HepG2 (cell line): ENCODE results near the gene ZNF33B. TPM values are rescaled to one million over a fixed set of nuclear protein-coding genes. Genes with fewer than 3 reads are reported as not detected.

Source experiments
- FOXK2 ChIP-seq: fragments of 450-650 bp; IDR thresholded peaks from 2 replicates; pipeline ENCODE4 v1.6.1; 2016
- GTF3A ChIP-seq: sonication (generic); formaldehyde crosslinking; conservative IDR thresholded peaks from 2 replicates; pipeline ENCODE4 v1.4.0; 2020; ENCODE audit warnings: mild to moderate bottlenecking, missing genetic modification reagents
- JUNB ChIP-seq: sonication (generic); formaldehyde crosslinking; IDR thresholded peaks from 2 replicates; pipeline ENCODE4 v1.8.0; 2022; ENCODE audit warnings: missing genetic modification reagents, mild to moderate bottlenecking, borderline replicate concordance
- MYC ChIP-seq: sonication (generic); formaldehyde crosslinking; IDR thresholded peaks from 2 replicates; pipeline ENCODE4 v1.9.0; 2021; ENCODE audit warnings: missing genetic modification reagents, borderline replicate concordance
- MYPOP ChIP-seq: sonication (generic); formaldehyde crosslinking; IDR thresholded peaks from 2 replicates; pipeline ENCODE4 v1.8.1; 2023; ENCODE audit warnings: mild to moderate bottlenecking, moderate library complexity, missing genetic modification reagents
- PHB2 ChIP-seq: fragments of 450-650 bp; IDR thresholded peaks from 2 replicates; pipeline ENCODE4 v1.6.1; 2018; ENCODE audit not compliant: partially characterized antibody
- POLR2A ChIP-seq, 2 experiments: IDR thresholded peaks; 2 replicates each; pipeline ENCODE4 v1.6.1; 2011; ENCODE audit warnings: low read depth in 2 of 2, low read length in 2 of 2, mild to moderate bottlenecking in 1 of 2, moderate library complexity in 1 of 2; ENCODE audit not compliant: insufficient read depth in 1 of 2
- SIX4 ChIP-seq: sonication (generic); formaldehyde crosslinking; IDR thresholded peaks from 2 replicates; pipeline ENCODE4 v1.4.0; 2020; ENCODE audit warnings: missing genetic modification reagents
- SUZ12 ChIP-seq: fragments of 150-350 bp; IDR thresholded peaks from 2 replicates; pipeline ENCODE4 v1.6.1; 2014; ENCODE audit warnings: low read depth, low read length
- TFDP1 ChIP-seq: IDR thresholded peaks from 2 replicates; pipeline ENCODE4 v1.6.1; 2016; ENCODE audit warnings: missing compliant biosample characterization, missing genetic modification reagents, borderline replicate concordance
- ZBTB33 ChIP-seq: sonication (generic); formaldehyde crosslinking; IDR thresholded peaks from 2 replicates; pipeline ENCODE4 v1.4.0; 2020; ENCODE audit warnings: missing genetic modification reagents
- ZFYVE20 ChIP-seq: sonication (generic); formaldehyde crosslinking; IDR thresholded peaks from 2 replicates; pipeline ENCODE4 v1.8.0; 2023; ENCODE audit warnings: low read depth, mild to moderate bottlenecking, moderate library complexity, missing genetic modification reagents, borderline replicate concordance
- ZNF232 ChIP-seq: sonication (generic); formaldehyde crosslinking; IDR thresholded peaks from 2 replicates; pipeline ENCODE4 v1.4.0; 2020; ENCODE audit warnings: missing genetic modification reagents, borderline replicate concordance
- ZNF263 ChIP-seq: sonication (generic); formaldehyde crosslinking; IDR thresholded peaks from 2 replicates; pipeline ENCODE4 v1.4.0; 2020; ENCODE audit warnings: missing genetic modification reagents
- ZNF501 ChIP-seq: sonication (generic); formaldehyde crosslinking; IDR thresholded peaks from 2 replicates; pipeline ENCODE4 v1.5.1; 2020; ENCODE audit warnings: mild to moderate bottlenecking, moderate library complexity, missing genetic modification reagents
- ZNF670 ChIP-seq: sonication (generic); formaldehyde crosslinking; IDR thresholded peaks from 2 replicates; pipeline ENCODE4 v1.8.0; 2022; ENCODE audit warnings: mild to moderate bottlenecking, missing genetic modification reagents, borderline replicate concordance
- ZNF687 ChIP-seq: sonication (generic); formaldehyde crosslinking; IDR thresholded peaks from 2 replicates; pipeline ENCODE4 v1.5.1; 2020; ENCODE audit warnings: mild to moderate bottlenecking, missing genetic modification reagents, moderate library complexity
- ZNF800 ChIP-seq: sonication (generic); formaldehyde crosslinking; IDR thresholded peaks from 2 replicates; pipeline ENCODE4 v1.4.0; 2020; ENCODE audit warnings: missing genetic modification reagents
- ZNF83 ChIP-seq: sonication (generic); formaldehyde crosslinking; IDR thresholded peaks from 2 replicates; pipeline ENCODE4 v1.4.0; 2020; ENCODE audit warnings: missing genetic modification reagents, mild to moderate bottlenecking, borderline replicate concordance
- polyA plus RNA-seq, 8 experiments: library from polyadenylated mRNA; depleted of rRNA in 3 of 8; stranded (reverse) in 7 of 8; unstranded in 1 of 8; fragments of >200 nt; fragmentation: Illumina TruSeq in 4 of 8; extraction: Trizol in 4 of 8; gene quantifications; 2 replicates each; pipeline versions ENCODE4 v1.2.1 to v1.2.3, GENCODE V29; 2011 to 2016; ENCODE audit warnings: low read depth in 4 of 8, missing spikeins in 1 of 8, mixed read lengths in 1 of 8; ENCODE audit not compliant: insufficient read depth in 1 of 8
- total RNA-seq, 5 experiments: library from RNA; depleted of rRNA; stranded (reverse); fragments of >200 nt; fragmentation: Illumina TruSeq; extraction: Trizol; gene quantifications; 2 replicates each; pipeline ENCODE4 v1.2.3, GENCODE V29; 2016; ENCODE audit warnings: low read depth in 1 of 5

ZNF33B gene
- total and polyA plus RNA-seq, 2 of the 13 experiments (the other 11 are each of a cell fraction or from before 2014, with no cell fraction given) = 18.4 to 23.5 TPM

- TF ChIP-seq ZNF800 (CRISPR knock-in tag) = peak; percentile 26; the same call in 1 of the 2 replicates
- peak; percentile 20; the same call in 1 of the 2 replicates for TF ChIP-seq SIX4 (CRISPR knock-in tag)
- TF ChIP-seq ZNF670 (CRISPR knock-in tag) = 0 out of 2 replicates have a peak, but pooled peaks have one; percentile 18
- TF ChIP-seq FOXK2 = peak; percentile 73; the same call in 1 of the 2 replicates
- TF ChIP-seq ZNF501 (CRISPR knock-in tag) = peak; percentile 98
- TF ChIP-seq ZNF83 (CRISPR knock-in tag) = no peak
- TF ChIP-seq POLR2A (IDR thresholded peaks at IDR 0.05; ENCODE audit: insufficient read depth in 1 of 2, low read depth in 2 of 2, low read length in 2 of 2) = peak; percentile 92 to 94
- peak; percentile 98 for TF ChIP-seq MYC (CRISPR knock-in tag)
- TF ChIP-seq SUZ12 = no peak; the same call in 1 of the 2 replicates
- 0 out of 2 replicates have a peak, but pooled peaks have one; percentile 29 for TF ChIP-seq ZNF263 (CRISPR knock-in tag)
- TF ChIP-seq GTF3A (CRISPR knock-in tag) = no peak
- TF ChIP-seq PHB2 = no peak
- 0 out of 2 replicates have a peak, but pooled peaks have one; percentile 0 for TF ChIP-seq ZBTB33 (CRISPR knock-in tag)
- TF ChIP-seq ZNF232 = peak; percentile 62; the same call in 1 of the 2 replicates
- no peak for TF ChIP-seq JUNB (CRISPR knock-in tag)
- peak; percentile 96 for TF ChIP-seq MYPOP
- peak; percentile 92 for TF ChIP-seq TFDP1 (CRISPR knock-in tag)
- TF ChIP-seq ZFYVE20 (CRISPR knock-in tag) = peak; percentile 53; the same call in 1 of the 2 replicates
- TF ChIP-seq ZNF687 (CRISPR knock-in tag) = peak; percentile 96
Measured at GRCh38 chr10:42638055-42638820, at the start of gene ZNF33B (continued).
